SK-N-SH (cell line): Measurements from ENCODE around the gene PIBF1. TPM values are rescaled to one million over a fixed set of nuclear protein-coding genes. Genes with fewer than 3 reads are reported as not detected.
"Not testable (repeated sequence)": the region's sequence is repeated elsewhere in the genome, so short reads cannot be mapped to it uniquely, and the experiment has no call there.

ENCODE experiments used
- CTCF ChIA-PET: fragments of 300-600, 350-600 bp; formaldehyde crosslinking; extraction: SDS; loops from one replicate; lab custom pipeline; 2021; lab: Yijun Ruan, JAX
- POLR2A ChIA-PET: fragments of 350-600 bp; sonication (Branson Sonifier 250); formaldehyde crosslinking; extraction: SDS; loops from one replicate; lab custom pipeline; 2020; ENCODE audit warnings: antibody characterized with exemption, inconsistent platforms; lab: Yijun Ruan, JAX
- DNase-seq: peaks from one replicate; pipeline ENCODE4 v3.0.0; 2012
- H2AFZ ChIP-seq: fragments of 200-600 bp; sonication (generic); 2 replicates; pipeline ENCODE4 v1.8.1; 2016; ENCODE audit warnings: antibody characterized with exemption, mild to moderate bottlenecking, low read depth
- H3F3A ChIP-seq: fragments of 200-600 bp; sonication (generic); replicated peaks from 2 replicates; pipeline ENCODE3; 2016; ENCODE audit warnings: antibody characterized with exemption, mild to moderate bottlenecking; ENCODE audit not compliant: insufficient read depth
- H3K27ac ChIP-seq, 2 experiments: fragments of 200-500 bp in 1 of 2; fragments of 200-600 bp in 1 of 2; sonication (Bioruptor generic) in 1 of 2; sonication (generic), shearing (Covaris generic) in 1 of 2; 2 replicates each; pipeline versions ENCODE4 v1.5.1 to v1.6.1; 2014 to 2016; ENCODE audit warnings: low read depth in 2 of 2, inconsistent platforms in 1 of 2, low read length in 1 of 2, mild to moderate bottlenecking in 1 of 2, mixed read lengths in 1 of 2
- H3K27me3 ChIP-seq: fragments of 200-600 bp; sonication (generic), shearing (Covaris generic); 2 replicates; pipeline ENCODE4 v1.6.1; 2016; ENCODE audit warnings: mixed run types; ENCODE audit not compliant: insufficient read depth
- H3K36me3 ChIP-seq, 2 experiments: fragments of 200-500 bp in 1 of 2; fragments of 200-600 bp in 1 of 2; sonication (Bioruptor generic) in 1 of 2; sonication (generic) in 1 of 2; replicated peaks in 1 of 2; 2 replicates each; pipeline versions ENCODE3 to v1.5.1; 2014 to 2016; ENCODE audit warnings: low read length in 1 of 2, mild to moderate bottlenecking in 1 of 2; ENCODE audit not compliant: insufficient read depth in 2 of 2, control insufficient read depth in 1 of 2
- H3K4me1 ChIP-seq, 2 experiments: fragments of 200-500 bp in 1 of 2; fragments of 200-600 bp in 1 of 2; sonication (Bioruptor generic) in 1 of 2; sonication (generic), shearing (Covaris generic) in 1 of 2; 2 replicates each; pipeline versions ENCODE4 v1.5.1 to v1.6.1; 2014 to 2016; ENCODE audit warnings: low read depth in 1 of 2, low read length in 1 of 2, mixed run types in 1 of 2; ENCODE audit not compliant: insufficient read depth in 2 of 2, control insufficient read depth in 1 of 2
- H3K4me2 ChIP-seq: fragments of 200-600 bp; sonication (generic), shearing (Covaris generic); 2 replicates; pipeline ENCODE4 v1.6.1; 2017; ENCODE audit warnings: mixed run types
- H3K4me3 ChIP-seq, 2 experiments: fragments of 200-500 bp in 1 of 2; fragments of 200-600 bp in 1 of 2; sonication (Bioruptor generic) in 1 of 2; sonication (generic), shearing (Covaris generic) in 1 of 2; 2 replicates each; pipeline versions ENCODE4 v1.5.1 to v1.8.1; 2014 to 2016; ENCODE audit warnings: low read depth in 2 of 2, inconsistent platforms in 1 of 2, low read length in 1 of 2, mild to moderate bottlenecking in 1 of 2, mixed read lengths in 1 of 2, moderate library complexity in 1 of 2
- H3K79me2 ChIP-seq: fragments of 200-600 bp; sonication (generic); 2 replicates; pipeline ENCODE4 v1.8.1; 2017; ENCODE audit warnings: mild to moderate bottlenecking; ENCODE audit not compliant: insufficient read depth
- H3K9ac ChIP-seq: fragments of 200-600 bp; sonication (generic); 2 replicates; pipeline ENCODE4 v1.6.1; 2017; ENCODE audit warnings: mixed run types
- H3K9me2 ChIP-seq: fragments of 200-600 bp; sonication (generic); 2 replicates; pipeline ENCODE4 v1.6.1; 2017; ENCODE audit warnings: mixed run types
- H3K9me3 ChIP-seq: fragments of 200-600 bp; sonication (generic); 2 replicates; pipeline ENCODE4 v1.6.1; 2017; ENCODE audit warnings: mixed run types, mild to moderate bottlenecking, moderate library complexity
- H4K20me1 ChIP-seq: fragments of 200-600 bp; sonication (generic); 2 replicates; pipeline ENCODE4 v1.6.1; 2017; ENCODE audit warnings: mild to moderate bottlenecking, mixed run types; ENCODE audit not compliant: insufficient read depth
- ELF1 ChIP-seq: IDR thresholded peaks from 2 replicates; pipeline ENCODE4 v1.4.0; 2012
- GATA2 ChIP-seq: sonication (generic); formaldehyde crosslinking; IDR thresholded peaks from 2 replicates; pipeline ENCODE4 v1.5.0; 2020; ENCODE audit warnings: mild to moderate bottlenecking, missing genetic modification reagents
- JUND ChIP-seq: IDR thresholded peaks from 2 replicates; pipeline ENCODE4 v1.4.0; 2012
- RCOR1 ChIP-seq: fragments of 150-350 bp; IDR thresholded peaks from 2 replicates; pipeline ENCODE4 v1.6.1; 2017; ENCODE audit warnings: antibody characterized with exemption, low read length
- RFX5 ChIP-seq: IDR thresholded peaks from 2 replicates; pipeline ENCODE4 v1.6.1; 2012; ENCODE audit warnings: mild to moderate bottlenecking, improper control_type of control experiment, low read length
- SIN3A ChIP-seq: IDR thresholded peaks from 2 replicates; pipeline ENCODE4 v1.6.1; 2012; ENCODE audit warnings: low read depth, mild to moderate bottlenecking, low read length, moderate library complexity, borderline replicate concordance
- YY1 ChIP-seq: IDR thresholded peaks from 2 replicates; pipeline ENCODE4 v1.4.0; 2012; ENCODE audit warnings: low read depth, mild to moderate bottlenecking
- WGBS: methylation state at CpG from one replicate; pipeline ENCODE4 v1.1.6; 2017; ENCODE audit warnings: low lambda C conversion rate; 5-methylcytosine and 5-hydroxymethylcytosine counted together
- polyA plus RNA-seq, 3 experiments: library from polyadenylated mRNA; depleted of rRNA; stranded (reverse); fragments of >200 nt; gene quantifications; 2 replicates each; pipeline ENCODE4 v1.2.3, GENCODE V29; 2012
- TF ChIP-seq, protein P1 (sequence below): IDR thresholded peaks from 2 replicates; pipeline ENCODE4 v1.6.1; 2012; ENCODE audit warnings: mild to moderate bottlenecking, low read depth, low read length, moderate library complexity
- TF ChIP-seq, protein P2 (sequence below): fragments of 150-350 bp; IDR thresholded peaks from 2 replicates; pipeline ENCODE4 v1.6.1; 2017; ENCODE audit warnings: antibody characterized with exemption, low read length, low read depth, borderline replicate concordance
- TF ChIP-seq, protein P3 (sequence below): IDR thresholded peaks from 2 replicates; pipeline ENCODE4 v1.4.0; 2012; ENCODE audit warnings: low read depth
- TF ChIP-seq, protein P4 (sequence below): IDR thresholded peaks from 2 replicates; pipeline ENCODE4 v1.4.0; 2012; ENCODE audit warnings: low read depth, borderline replicate concordance
- TF ChIP-seq, protein P5 (sequence below): IDR thresholded peaks from 2 replicates; pipeline ENCODE4 v1.4.0; 2012; ENCODE audit warnings: low read depth, borderline replicate concordance

Gene PIBF1
- polyA plus RNA-seq, 1 of the 3 experiments (the other 2 are of a cell fraction) = 3.9 TPM

DNA sequence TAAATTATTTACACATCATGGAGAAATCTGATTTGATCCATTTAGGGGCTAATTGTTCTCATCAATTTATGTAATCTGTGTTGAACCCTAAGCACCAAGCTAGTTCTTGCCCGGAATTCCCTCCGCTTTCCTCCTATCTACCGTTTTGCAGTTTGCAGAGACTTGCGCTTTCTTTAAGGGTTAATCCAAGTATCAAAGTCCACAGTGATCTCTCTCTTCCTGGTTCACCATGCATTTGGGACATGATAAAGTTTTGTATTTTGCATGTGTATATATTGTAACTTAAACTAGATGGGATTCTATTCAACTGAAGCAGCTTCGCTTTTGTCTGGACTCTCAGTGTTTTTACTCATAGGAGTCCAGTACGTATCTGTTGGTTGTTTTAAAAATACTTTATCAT, 263.1 kb downstream of the PIBF1 start:
- WGBS = 92% methylated on average over 6 of the region's 6 CpGs
- Histone ChIP-seq H3K36me3 (no peaks in the 10 kb centered on the region), H3K4me3 (no peak overlapping the region), H3K4me1 (no peaks in the 10 kb centered on the region), H3K9me3 (no peaks in the 10 kb centered on the region), H3K27me3 (no peaks in the 10 kb centered on the region), H3F3A (no peaks in the 10 kb centered on the region), H4K20me1 (no peaks in the 10 kb centered on the region), H3K4me2 (no peak overlapping the region), H3K9me2 (no peaks in the 10 kb centered on the region), H3K27ac (no peak overlapping the region), H3K9ac (no peak overlapping the region), H3K79me2 (no peaks in the 10 kb centered on the region), H2AFZ (no peak overlapping the region)
- TF ChIP-seq, protein P1, sequence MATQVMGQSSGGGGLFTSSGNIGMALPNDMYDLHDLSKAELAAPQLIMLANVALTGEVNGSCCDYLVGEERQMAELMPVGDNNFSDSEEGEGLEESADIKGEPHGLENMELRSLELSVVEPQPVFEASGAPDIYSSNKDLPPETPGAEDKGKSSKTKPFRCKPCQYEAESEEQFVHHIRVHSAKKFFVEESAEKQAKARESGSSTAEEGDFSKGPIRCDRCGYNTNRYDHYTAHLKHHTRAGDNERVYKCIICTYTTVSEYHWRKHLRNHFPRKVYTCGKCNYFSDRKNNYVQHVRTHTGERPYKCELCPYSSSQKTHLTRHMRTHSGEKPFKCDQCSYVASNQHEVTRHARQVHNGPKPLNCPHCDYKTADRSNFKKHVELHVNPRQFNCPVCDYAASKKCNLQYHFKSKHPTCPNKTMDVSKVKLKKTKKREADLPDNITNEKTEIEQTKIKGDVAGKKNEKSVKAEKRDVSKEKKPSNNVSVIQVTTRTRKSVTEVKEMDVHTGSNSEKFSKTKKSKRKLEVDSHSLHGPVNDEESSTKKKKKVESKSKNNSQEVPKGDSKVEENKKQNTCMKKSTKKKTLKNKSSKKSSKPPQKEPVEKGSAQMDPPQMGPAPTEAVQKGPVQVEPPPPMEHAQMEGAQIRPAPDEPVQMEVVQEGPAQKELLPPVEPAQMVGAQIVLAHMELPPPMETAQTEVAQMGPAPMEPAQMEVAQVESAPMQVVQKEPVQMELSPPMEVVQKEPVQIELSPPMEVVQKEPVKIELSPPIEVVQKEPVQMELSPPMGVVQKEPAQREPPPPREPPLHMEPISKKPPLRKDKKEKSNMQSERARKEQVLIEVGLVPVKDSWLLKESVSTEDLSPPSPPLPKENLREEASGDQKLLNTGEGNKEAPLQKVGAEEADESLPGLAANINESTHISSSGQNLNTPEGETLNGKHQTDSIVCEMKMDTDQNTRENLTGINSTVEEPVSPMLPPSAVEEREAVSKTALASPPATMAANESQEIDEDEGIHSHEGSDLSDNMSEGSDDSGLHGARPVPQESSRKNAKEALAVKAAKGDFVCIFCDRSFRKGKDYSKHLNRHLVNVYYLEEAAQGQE = no peak
- TF ChIP-seq, protein P2, sequence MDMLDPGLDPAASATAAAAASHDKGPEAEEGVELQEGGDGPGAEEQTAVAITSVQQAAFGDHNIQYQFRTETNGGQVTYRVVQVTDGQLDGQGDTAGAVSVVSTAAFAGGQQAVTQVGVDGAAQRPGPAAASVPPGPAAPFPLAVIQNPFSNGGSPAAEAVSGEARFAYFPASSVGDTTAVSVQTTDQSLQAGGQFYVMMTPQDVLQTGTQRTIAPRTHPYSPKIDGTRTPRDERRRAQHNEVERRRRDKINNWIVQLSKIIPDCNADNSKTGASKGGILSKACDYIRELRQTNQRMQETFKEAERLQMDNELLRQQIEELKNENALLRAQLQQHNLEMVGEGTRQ = no peak
- TF ChIP-seq YY1 (no peak), RCOR1 (no peak), SIN3A (no peak), RFX5 (no peak), GATA2 (CRISPR knock-in tag) (no peak), ELF1 (no peak), JUND (no peak)
- TF ChIP-seq, protein P3, sequence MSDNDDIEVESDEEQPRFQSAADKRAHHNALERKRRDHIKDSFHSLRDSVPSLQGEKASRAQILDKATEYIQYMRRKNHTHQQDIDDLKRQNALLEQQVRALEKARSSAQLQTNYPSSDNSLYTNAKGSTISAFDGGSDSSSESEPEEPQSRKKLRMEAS = no peak
- TF ChIP-seq, protein P4, sequence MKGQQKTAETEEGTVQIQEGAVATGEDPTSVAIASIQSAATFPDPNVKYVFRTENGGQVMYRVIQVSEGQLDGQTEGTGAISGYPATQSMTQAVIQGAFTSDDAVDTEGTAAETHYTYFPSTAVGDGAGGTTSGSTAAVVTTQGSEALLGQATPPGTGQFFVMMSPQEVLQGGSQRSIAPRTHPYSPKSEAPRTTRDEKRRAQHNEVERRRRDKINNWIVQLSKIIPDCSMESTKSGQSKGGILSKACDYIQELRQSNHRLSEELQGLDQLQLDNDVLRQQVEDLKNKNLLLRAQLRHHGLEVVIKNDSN = no peak
- TF ChIP-seq, protein P5, sequence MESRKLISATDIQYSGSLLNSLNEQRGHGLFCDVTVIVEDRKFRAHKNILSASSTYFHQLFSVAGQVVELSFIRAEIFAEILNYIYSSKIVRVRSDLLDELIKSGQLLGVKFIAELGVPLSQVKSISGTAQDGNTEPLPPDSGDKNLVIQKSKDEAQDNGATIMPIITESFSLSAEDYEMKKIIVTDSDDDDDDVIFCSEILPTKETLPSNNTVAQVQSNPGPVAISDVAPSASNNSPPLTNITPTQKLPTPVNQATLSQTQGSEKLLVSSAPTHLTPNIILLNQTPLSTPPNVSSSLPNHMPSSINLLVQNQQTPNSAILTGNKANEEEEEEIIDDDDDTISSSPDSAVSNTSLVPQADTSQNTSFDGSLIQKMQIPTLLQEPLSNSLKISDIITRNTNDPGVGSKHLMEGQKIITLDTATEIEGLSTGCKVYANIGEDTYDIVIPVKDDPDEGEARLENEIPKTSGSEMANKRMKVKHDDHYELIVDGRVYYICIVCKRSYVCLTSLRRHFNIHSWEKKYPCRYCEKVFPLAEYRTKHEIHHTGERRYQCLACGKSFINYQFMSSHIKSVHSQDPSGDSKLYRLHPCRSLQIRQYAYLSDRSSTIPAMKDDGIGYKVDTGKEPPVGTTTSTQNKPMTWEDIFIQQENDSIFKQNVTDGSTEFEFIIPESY = no peak
- CTCF ChIA-PET = interaction anchor here (1.0 kb wide), 1 partner anchor 14 kb away, joined by 3 read pairs; the partner anchor contains the start of gene KLF5
- POLR2A ChIA-PET = no interaction called here
- no peak for DNase-seq

DNA sequence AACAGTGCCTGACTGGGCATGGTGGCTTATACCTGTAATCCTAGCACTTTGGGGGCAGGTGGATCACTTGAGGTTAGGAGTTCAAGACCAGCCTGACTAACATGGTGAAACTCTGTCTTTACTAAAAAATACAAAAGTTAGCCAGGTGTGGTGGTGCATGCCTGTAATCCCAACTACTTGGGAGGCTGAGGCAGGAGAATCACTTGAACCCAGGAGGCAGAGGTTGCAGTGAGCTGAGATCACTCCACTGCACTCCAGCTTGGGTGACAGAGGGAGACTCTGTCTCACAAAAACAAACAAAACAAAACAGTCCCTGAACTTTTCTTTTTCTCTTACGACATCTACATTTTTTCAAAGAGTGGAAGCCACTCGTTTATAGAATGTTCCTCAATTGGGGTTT, 266.7 kb downstream of the PIBF1 start:
- H3F3A ChIP-seq, POLR2A ChIA-PET, DNase-seq, H3K9ac ChIP-seq, H2AFZ ChIP-seq, H3K9me2 ChIP-seq, H3K9me3 ChIP-seq, H3K4me1 ChIP-seq, H3K4me2 ChIP-seq, H3K4me3 ChIP-seq, H3K27me3 ChIP-seq, CTCF ChIA-PET, H4K20me1 ChIP-seq, H3K79me2 ChIP-seq, H3K36me3 ChIP-seq, H3K27ac ChIP-seq: not testable (repeated sequence)
- 81% methylated on average over 2 of the region's 2 CpGs for WGBS
